CD8-positive, alpha-beta memory T cell (primary cell): ENCODE data around the gene SHCBP1L. TPM values are rescaled to one million over a fixed set of nuclear protein-coding genes. Genes with fewer than 3 reads are reported as not detected.

ENCODE experiments used
- CTCF ChIA-PET: fragments of 350-600 bp; sonication (Branson Sonifier 250); formaldehyde crosslinking; loops from one replicate; lab custom pipeline; 2021; ENCODE audit warnings: antibody characterized with exemption; lab: Charles Lee
- POLR2A ChIA-PET: fragments of 350-600 bp; sonication (Branson Sonifier 250); formaldehyde crosslinking; loops from one replicate; lab custom pipeline; 2021; ENCODE audit warnings: antibody characterized with exemption; lab: Charles Lee
- DNase-seq, 5 donors: peaks; one replicate each; pipeline versions ENCODE4 v3.0.0 to v3.0.0-alpha.2; 2020 to 2022; ENCODE audit warnings: mixed read lengths in 1 of 5
- H3K27ac ChIP-seq: one replicate; pipeline ENCODE4 v1.7.0; 2013; ENCODE audit warnings: low read depth, mild to moderate bottlenecking, low read length, moderate library complexity
- H3K27me3 ChIP-seq: 2 replicates; pipeline ENCODE4 v1.7.0; 2013; ENCODE audit warnings: low read length, mild to moderate bottlenecking; ENCODE audit not compliant: insufficient read depth, poor library complexity, severe bottlenecking
- H3K36me3 ChIP-seq: 2 replicates; pipeline ENCODE4 v1.7.0; 2013; ENCODE audit warnings: mild to moderate bottlenecking, low read length, moderate library complexity; ENCODE audit not compliant: insufficient read depth
- H3K4me1 ChIP-seq: 2 replicates; pipeline ENCODE4 v1.7.0; 2013; ENCODE audit warnings: mild to moderate bottlenecking, low read length, moderate library complexity; ENCODE audit not compliant: insufficient read depth
- H3K4me3 ChIP-seq: 2 replicates; pipeline ENCODE4 v1.7.0; 2013; ENCODE audit warnings: mild to moderate bottlenecking, low read length
- H3K9me3 ChIP-seq: 2 replicates; pipeline ENCODE4 v1.7.0; 2013; ENCODE audit warnings: mild to moderate bottlenecking, low read length
- H3K27ac Mint-ChIP-seq, 8 donors: one replicate each; pipeline ENCODE4 v1.8.0; 2020 to 2021; ENCODE audit warnings: mixed read lengths in 8 of 8, mild to moderate bottlenecking in 6 of 8, inconsistent platforms in 3 of 8, moderate library complexity in 3 of 8
- H3K27me3 Mint-ChIP-seq, 2 donors: one replicate each; pipeline ENCODE4 v1.8.0; 2020 to 2021; ENCODE audit warnings: mixed read lengths in 2 of 2, mild to moderate bottlenecking in 1 of 2, moderate library complexity in 1 of 2
- H3K36me3 Mint-ChIP-seq, 3 donors: one replicate each; pipeline ENCODE4 v1.8.0; 2020 to 2021; ENCODE audit warnings: mixed read lengths in 3 of 3, inconsistent platforms in 1 of 3, mild to moderate bottlenecking in 1 of 3
- H3K4me1 Mint-ChIP-seq, 3 donors: one replicate each; pipeline ENCODE4 v1.8.0; 2020 to 2021; ENCODE audit warnings: mixed read lengths in 3 of 3, inconsistent platforms in 1 of 3, mild to moderate bottlenecking in 1 of 3
- H3K4me3 Mint-ChIP-seq, 7 donors: one replicate each; pipeline ENCODE4 v1.8.0; 2020 to 2021; ENCODE audit warnings: mixed read lengths in 7 of 7, mild to moderate bottlenecking in 6 of 7, moderate library complexity in 4 of 7, inconsistent platforms in 2 of 7
- H3K9me3 Mint-ChIP-seq, 5 donors: one replicate each; pipeline ENCODE4 v1.8.0; 2020 to 2022; ENCODE audit warnings: mixed read lengths in 5 of 5, mild to moderate bottlenecking in 3 of 5, moderate library complexity in 2 of 5, inconsistent platforms in 1 of 5
- polyA plus RNA-seq: library from polyadenylated mRNA; unstranded; fragments of 300-500 nt; fragmentation: Illumina TruSeq; gene quantifications from one replicate; pipeline ENCODE4 v1.2.3, GENCODE V29; 2021
- total RNA-seq, 2 experiments: library from RNA; stranded (reverse); gene quantifications; one replicate each; pipeline ENCODE4 v1.2.3, GENCODE V29; 2021

The SHCBP1L gene
- total and polyA plus RNA-seq, 3 experiments from 2014 or later: not detected

GRCh38 chr1:182985876-182986275 lies 32.9 kb upstream of the SHCBP1L start:
- peaks cover 6 to 39% of the 10 kb centered on the region in 2 donors for H3K27me3 Mint-ChIP-seq
- H3K4me3 ChIP-seq: no peak overlapping the region
- H3K4me1 ChIP-seq: no peaks in the 10 kb centered on the region
- H3K36me3 ChIP-seq: no peaks in the 10 kb centered on the region
- peaks cover 0 to 4% (median 2%) of the 10 kb centered on the region in 5 donors for H3K9me3 Mint-ChIP-seq
- no peaks in the 10 kb centered on the region for H3K36me3 Mint-ChIP-seq
- DNase-seq: no peak
- ChIA-PET POLR2A (no interaction called here), CTCF (no interaction called here)
- H3K27ac Mint-ChIP-seq: no peak overlapping the region
- H3K27ac ChIP-seq: no peak overlapping the region
- H3K4me3 Mint-ChIP-seq: no peak overlapping the region
- H3K9me3 ChIP-seq: no peaks in the 10 kb centered on the region
- no peaks in the 10 kb centered on the region for H3K27me3 ChIP-seq
- H3K4me1 Mint-ChIP-seq: no peaks in the 10 kb centered on the region

GRCh38 chr1:182984621-182985020 lies 31.7 kb upstream of the SHCBP1L start:
- no peaks in the 10 kb centered on the region for H3K9me3 ChIP-seq
- ChIA-PET CTCF (no interaction called here), POLR2A (no interaction called here)
- H3K36me3 Mint-ChIP-seq: no peaks in the 10 kb centered on the region
- no peak overlapping the region for H3K4me3 ChIP-seq
- no peaks in the 10 kb centered on the region for H3K4me1 ChIP-seq
- H3K4me1 Mint-ChIP-seq: no peaks in the 10 kb centered on the region
- no peak overlapping the region for H3K27ac ChIP-seq
- H3K36me3 ChIP-seq: no peaks in the 10 kb centered on the region
- H3K4me3 Mint-ChIP-seq: no peak overlapping the region
- H3K27me3 ChIP-seq: no peaks in the 10 kb centered on the region
- no peak overlapping the region for H3K27ac Mint-ChIP-seq
- peaks cover 6 to 28% of the 10 kb centered on the region in 2 donors for H3K27me3 Mint-ChIP-seq
- DNase-seq: no peak
- H3K9me3 Mint-ChIP-seq: peaks cover 0 to 4% (median 2%) of the 10 kb centered on the region in 5 donors

- Mint-ChIP-seq H3K27me3 (peaks cover 6 to 28% of the 10 kb centered on the region in 2 donors), H3K27ac (no peak overlapping the region), H3K9me3 (peaks cover 0 to 4% (median 2%) of the 10 kb centered on the region in 5 donors), H3K4me1 (no peaks in the 10 kb centered on the region), H3K4me3 (no peak overlapping the region), H3K36me3 (no peaks in the 10 kb centered on the region)
- no peaks in the 10 kb centered on the region for H3K9me3 ChIP-seq
- CTCF ChIA-PET: no interaction called here
- POLR2A ChIA-PET: no interaction called here
- no peak for DNase-seq
- H3K4me3 ChIP-seq: no peak overlapping the region
- H3K36me3 ChIP-seq: no peaks in the 10 kb centered on the region
- H3K4me1 ChIP-seq: no peaks in the 10 kb centered on the region
- H3K27ac ChIP-seq: no peak overlapping the region
- H3K27me3 ChIP-seq: no peaks in the 10 kb centered on the region
Observed at GRCh38 chr1:182984138-182984537, 31.2 kb upstream of the SHCBP1L start.

- CTCF ChIA-PET: no interaction called here
- H3K4me3 Mint-ChIP-seq: no peak overlapping the region
Observed at GRCh38 chr1:182978151-182978853, 25.3 kb upstream of the SHCBP1L start.

GRCh38 chr1:182977480-182977879 lies 24.5 kb upstream of the SHCBP1L start:
- H3K27me3 Mint-ChIP-seq: peaks cover 0 to 8% of the 10 kb centered on the region in 2 donors
- ChIA-PET CTCF (no interaction called here), POLR2A (no interaction called here)
- no peaks in the 10 kb centered on the region for H3K27me3 ChIP-seq
- no peaks in the 10 kb centered on the region for H3K9me3 ChIP-seq
- H3K36me3 Mint-ChIP-seq: no peaks in the 10 kb centered on the region
- DNase-seq: no peak
- no peak overlapping the region for H3K4me3 Mint-ChIP-seq
- no peak overlapping the region for H3K27ac Mint-ChIP-seq
- no peaks in the 10 kb centered on the region for H3K4me1 Mint-ChIP-seq
- no peaks in the 10 kb centered on the region for H3K36me3 ChIP-seq
- peaks cover 0 to 4% (median 0%) of the 10 kb centered on the region in 5 donors for H3K9me3 Mint-ChIP-seq
- no peaks in the 10 kb centered on the region for H3K4me1 ChIP-seq
- H3K27ac ChIP-seq: no peak overlapping the region
- no peak overlapping the region for H3K4me3 ChIP-seq

More at GRCh38 chr1:182978151-182978853, 25.3 kb upstream of the SHCBP1L start:
- H3K27ac ChIP-seq: no peak overlapping the region
- no peaks in the 10 kb centered on the region for H3K36me3 ChIP-seq
- DNase-seq: no peak
- H3K27ac Mint-ChIP-seq: no peak overlapping the region
- H3K9me3 Mint-ChIP-seq: peaks cover 0 to 4% (median 0%) of the 10 kb centered on the region in 5 donors
- no peaks in the 10 kb centered on the region for H3K9me3 ChIP-seq
- no peak overlapping the region for H3K4me3 ChIP-seq
- H3K4me1 ChIP-seq: no peaks in the 10 kb centered on the region
- no peaks in the 10 kb centered on the region for H3K4me1 Mint-ChIP-seq
- H3K27me3 ChIP-seq: no peaks in the 10 kb centered on the region
- POLR2A ChIA-PET: no interaction called here
- H3K27me3 Mint-ChIP-seq: peaks cover 0 to 10% of the 10 kb centered on the region in 2 donors
- H3K36me3 Mint-ChIP-seq: no peaks in the 10 kb centered on the region

GRCh38 chr1:182974506-182975191 lies 21.7 kb upstream of the SHCBP1L start:
- Mint-ChIP-seq H3K27me3 (peaks cover 2 to 7% of the 10 kb centered on the region in 2 donors), H3K27ac (no peak overlapping the region), H3K9me3 (no peaks in the 10 kb centered on the region), H3K4me3 (no peak overlapping the region), H3K4me1 (no peaks in the 10 kb centered on the region), H3K36me3 (no peaks in the 10 kb centered on the region)
- DNase-seq: no peak
- ChIA-PET CTCF (no interaction called here), POLR2A (no interaction called here)
- Histone ChIP-seq H3K27ac (no peak overlapping the region), H3K4me3 (no peak overlapping the region), H3K9me3 (no peaks in the 10 kb centered on the region), H3K27me3 (peaks cover 2% of the 10 kb centered on the region), H3K4me1 (no peaks in the 10 kb centered on the region), H3K36me3 (no peaks in the 10 kb centered on the region)

- no peak overlapping the region for H3K27ac Mint-ChIP-seq
- no peaks in the 10 kb centered on the region for H3K4me1 Mint-ChIP-seq
- Histone ChIP-seq H3K27me3 (peaks cover 4% of the 10 kb centered on the region), H3K9me3 (no peaks in the 10 kb centered on the region), H3K36me3 (no peaks in the 10 kb centered on the region), H3K27ac (no peak overlapping the region), H3K4me1 (no peaks in the 10 kb centered on the region), H3K4me3 (no peak overlapping the region)
- H3K27me3 Mint-ChIP-seq: peaks cover 4 to 7% of the 10 kb centered on the region in 2 donors
- no peaks in the 10 kb centered on the region for H3K36me3 Mint-ChIP-seq
- H3K4me3 Mint-ChIP-seq: no peak overlapping the region
- ChIA-PET POLR2A (no interaction called here), CTCF (no interaction called here)
- DNase-seq: no peak
- no peaks in the 10 kb centered on the region for H3K9me3 Mint-ChIP-seq
Observed at GRCh38 chr1:182972829-182973228, 19.9 kb upstream of the SHCBP1L start.

- H3K4me3 Mint-ChIP-seq: no peak overlapping the region
- peaks cover 4% of the 10 kb centered on the region for H3K27me3 ChIP-seq
- H3K9me3 Mint-ChIP-seq: no peaks in the 10 kb centered on the region
- H3K36me3 ChIP-seq: no peaks in the 10 kb centered on the region
- H3K36me3 Mint-ChIP-seq: no peaks in the 10 kb centered on the region
- no peak overlapping the region for H3K4me3 ChIP-seq
- no peaks in the 10 kb centered on the region for H3K4me1 Mint-ChIP-seq
- ChIA-PET CTCF (no interaction called here), POLR2A (no interaction called here)
- peaks cover 4 to 7% of the 10 kb centered on the region in 2 donors for H3K27me3 Mint-ChIP-seq
- no peaks in the 10 kb centered on the region for H3K4me1 ChIP-seq
- DNase-seq: no peak
- no peaks in the 10 kb centered on the region for H3K9me3 ChIP-seq
- H3K27ac ChIP-seq: no peak overlapping the region
- H3K27ac Mint-ChIP-seq: no peak overlapping the region
Observed at GRCh38 chr1:182972231-182972630, 19.3 kb upstream of the SHCBP1L start.
